ENCODE data around the gene PITPNC1.

- TF ChIP-seq FOXM1 (IDR thresholded peaks at IDR 0.05; ENCODE audit: low read depth) = no peak
- TF ChIP-seq EZH2phosphoT487 (IDR thresholded peaks at IDR 0.05; ENCODE audit: borderline replicate concordance, low read depth) = no peak
- TF ChIP-seq YY1 (IDR thresholded peaks at IDR 0.05; ENCODE audit: low read depth) = no peak
- no peak for TF ChIP-seq CTCF (IDR thresholded peaks at IDR 0.05)
- TF ChIP-seq TAF1 (IDR thresholded peaks at IDR 0.05; ENCODE audit: borderline replicate concordance, low read depth, low read length) = no peak
- no peak for TF ChIP-seq EP300 (IDR thresholded peaks at IDR 0.05; ENCODE audit: borderline replicate concordance in 1 of 2, low read depth in 1 of 2, low read length in 1 of 2)
- TF ChIP-seq, protein P1, sequence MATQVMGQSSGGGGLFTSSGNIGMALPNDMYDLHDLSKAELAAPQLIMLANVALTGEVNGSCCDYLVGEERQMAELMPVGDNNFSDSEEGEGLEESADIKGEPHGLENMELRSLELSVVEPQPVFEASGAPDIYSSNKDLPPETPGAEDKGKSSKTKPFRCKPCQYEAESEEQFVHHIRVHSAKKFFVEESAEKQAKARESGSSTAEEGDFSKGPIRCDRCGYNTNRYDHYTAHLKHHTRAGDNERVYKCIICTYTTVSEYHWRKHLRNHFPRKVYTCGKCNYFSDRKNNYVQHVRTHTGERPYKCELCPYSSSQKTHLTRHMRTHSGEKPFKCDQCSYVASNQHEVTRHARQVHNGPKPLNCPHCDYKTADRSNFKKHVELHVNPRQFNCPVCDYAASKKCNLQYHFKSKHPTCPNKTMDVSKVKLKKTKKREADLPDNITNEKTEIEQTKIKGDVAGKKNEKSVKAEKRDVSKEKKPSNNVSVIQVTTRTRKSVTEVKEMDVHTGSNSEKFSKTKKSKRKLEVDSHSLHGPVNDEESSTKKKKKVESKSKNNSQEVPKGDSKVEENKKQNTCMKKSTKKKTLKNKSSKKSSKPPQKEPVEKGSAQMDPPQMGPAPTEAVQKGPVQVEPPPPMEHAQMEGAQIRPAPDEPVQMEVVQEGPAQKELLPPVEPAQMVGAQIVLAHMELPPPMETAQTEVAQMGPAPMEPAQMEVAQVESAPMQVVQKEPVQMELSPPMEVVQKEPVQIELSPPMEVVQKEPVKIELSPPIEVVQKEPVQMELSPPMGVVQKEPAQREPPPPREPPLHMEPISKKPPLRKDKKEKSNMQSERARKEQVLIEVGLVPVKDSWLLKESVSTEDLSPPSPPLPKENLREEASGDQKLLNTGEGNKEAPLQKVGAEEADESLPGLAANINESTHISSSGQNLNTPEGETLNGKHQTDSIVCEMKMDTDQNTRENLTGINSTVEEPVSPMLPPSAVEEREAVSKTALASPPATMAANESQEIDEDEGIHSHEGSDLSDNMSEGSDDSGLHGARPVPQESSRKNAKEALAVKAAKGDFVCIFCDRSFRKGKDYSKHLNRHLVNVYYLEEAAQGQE (IDR thresholded peaks at IDR 0.05; ENCODE audit: low read depth, low read length) = no peak
Observed at GRCh38 chr17:67420994-67421393, 43.9 kb downstream of the PITPNC1 start.
